CD14-positive monocyte (primary cell): ENCODE results near the gene AP3D1. TPM values are rescaled to one million over a fixed set of nuclear protein-coding genes. Genes with fewer than 3 reads are reported as not detected.
"Not testable (repeated sequence)": the region's sequence is repeated elsewhere in the genome, so short reads cannot be mapped to it uniquely, and the experiment has no call there.

Experiments
- DNase-seq, 3 donors: peaks; one replicate each; pipeline ENCODE4 v3.0.0-alpha.2; 2011 to 2022
- H2AFZ ChIP-seq: 2 replicates; pipeline ENCODE4 v1.6.0; 2012; ENCODE audit warnings: mild to moderate bottlenecking, low read depth, low read length, inconsistent platforms; ENCODE audit not compliant: insufficient read depth, poor library complexity, severe bottlenecking
- H3K27ac ChIP-seq, 2 donors: 1 replicate in 1 of 2; 2 replicates in 1 of 2; pipeline ENCODE4 v1.5.1; 2012 to 2013; ENCODE audit warnings: low read length in 2 of 2, control low read depth in 1 of 2, inconsistent platforms in 1 of 2, low read depth in 1 of 2, mild to moderate bottlenecking in 1 of 2
- H3K27me3 ChIP-seq, 2 donors: one replicate each; pipeline versions ENCODE4 v1.6.0 to v1.6.1; 2011 to 2013; ENCODE audit warnings: low read length in 2 of 2; ENCODE audit not compliant: control insufficient read depth in 2 of 2, insufficient read depth in 2 of 2
- H3K36me3 ChIP-seq, 2 donors: replicated peaks in 1 of 2; 1 replicate in 1 of 2; 2 replicates in 1 of 2; pipeline versions ENCODE4 v1.5.1 to v1.6.1; 2012 to 2013; ENCODE audit warnings: low read length in 2 of 2, control low read depth in 1 of 2, inconsistent platforms in 1 of 2, mild to moderate bottlenecking in 1 of 2; ENCODE audit not compliant: insufficient read depth in 2 of 2, control insufficient read depth in 1 of 2
- H3K4me1 ChIP-seq, 2 donors: 1 replicate in 1 of 2; 2 replicates in 1 of 2; pipeline versions ENCODE4 v1.5.1 to v1.6.1; 2012 to 2013; ENCODE audit warnings: low read length in 2 of 2, control low read depth in 1 of 2, inconsistent platforms in 1 of 2, mild to moderate bottlenecking in 1 of 2, moderate library complexity in 1 of 2; ENCODE audit not compliant: insufficient read depth in 2 of 2, control insufficient read depth in 1 of 2
- H3K4me2 ChIP-seq: replicated peaks from 2 replicates; pipeline ENCODE3; 2012; ENCODE audit warnings: low read length, moderate library complexity, mild to moderate bottlenecking; ENCODE audit not compliant: poor library complexity, severe bottlenecking; ENCODE audit errors: extremely low read depth
- H3K4me3 ChIP-seq, 3 experiments: fragments of 200-600 bp in 1 of 3; sonication (generic) in 1 of 3; replicated peaks in 1 of 3; 1 replicate in 2 of 3; 2 replicates in 1 of 3; pipeline ENCODE4 v1.5.1; 2011 to 2013; ENCODE audit warnings: low read length in 3 of 3, mild to moderate bottlenecking in 3 of 3, control low read depth in 2 of 3, low read depth in 2 of 3, inconsistent platforms in 1 of 3, moderate library complexity in 1 of 3
- H3K79me2 ChIP-seq: 2 replicates; pipeline ENCODE4 v1.6.0; 2012; ENCODE audit warnings: mild to moderate bottlenecking, control low read depth, inconsistent platforms, low read length, moderate library complexity; ENCODE audit not compliant: insufficient read depth
- H3K9ac ChIP-seq: 2 replicates; pipeline ENCODE4 v1.6.0; 2017; ENCODE audit warnings: low read length, mild to moderate bottlenecking; ENCODE audit not compliant: insufficient read depth, poor library complexity, severe bottlenecking
- H3K9me3 ChIP-seq, 2 donors: replicated peaks in 1 of 2; 1 replicate in 1 of 2; 2 replicates in 1 of 2; pipeline versions ENCODE4 v1.5.1 to v1.6.1; 2012 to 2013; ENCODE audit warnings: low read length in 2 of 2, control low read depth in 1 of 2; ENCODE audit not compliant: control insufficient read depth in 1 of 2, insufficient read depth in 1 of 2
- H4K20me1 ChIP-seq: 2 replicates; pipeline ENCODE4 v1.6.0; 2012; ENCODE audit warnings: mild to moderate bottlenecking, low read length, control low read depth, moderate library complexity; ENCODE audit not compliant: insufficient read depth
- H3K27ac Mint-ChIP-seq, 7 donors: one replicate each; pipeline ENCODE4 v1.8.0; 2020; ENCODE audit warnings: mild to moderate bottlenecking in 7 of 7, mixed read lengths in 7 of 7, moderate library complexity in 6 of 7, inconsistent platforms in 2 of 7
- H3K27me3 Mint-ChIP-seq, 3 donors: one replicate each; pipeline ENCODE4 v1.8.0; 2021 to 2022; ENCODE audit warnings: low read depth in 3 of 3, mild to moderate bottlenecking in 3 of 3, mixed read lengths in 3 of 3, moderate library complexity in 3 of 3, inconsistent platforms in 1 of 3
- H3K36me3 Mint-ChIP-seq, 2 donors: one replicate each; pipeline ENCODE4 v1.8.0; 2020; ENCODE audit warnings: mixed read lengths in 2 of 2, inconsistent platforms in 1 of 2, mild to moderate bottlenecking in 1 of 2
- H3K4me1 Mint-ChIP-seq: one replicate; pipeline ENCODE4 v1.8.0; 2020; ENCODE audit warnings: mild to moderate bottlenecking, mixed read lengths
- H3K4me3 Mint-ChIP-seq, 2 donors: one replicate each; pipeline ENCODE4 v1.8.0; 2020; ENCODE audit warnings: mild to moderate bottlenecking in 2 of 2, mixed read lengths in 2 of 2, moderate library complexity in 1 of 2
- H3K9me3 Mint-ChIP-seq, 7 donors: one replicate each; pipeline ENCODE4 v1.8.0; 2020 to 2022; ENCODE audit warnings: mixed read lengths in 7 of 7, mild to moderate bottlenecking in 6 of 7, moderate library complexity in 6 of 7, inconsistent platforms in 2 of 7
- CTCF ChIP-seq: fragments of 200-600 bp; IDR thresholded peaks from one replicate; pipeline ENCODE4 v1.8.0; 2022; ENCODE audit warnings: antibody characterized with exemption, mild to moderate bottlenecking
- WGBS: methylation state at CpG from one replicate; pipeline ENCODE4 v1.1.5; 2013; ENCODE audit warnings: missing lambda C conversion rate; ENCODE audit not compliant: insufficient coverage; 5-methylcytosine and 5-hydroxymethylcytosine counted together
- intact Hi-C, 2 donors: fragments of 100-400 bp; cut with micrococcal nuclease; formaldehyde crosslinking; loops; one replicate each; pipeline versions ENCODE4 v1.15.0 to v1.15.1; 2023
- polyA minus RNA-seq: library from RNA; depleted of rRNA, polyadenylated mRNA; stranded (reverse); fragments of >200 nt; gene quantifications from 2 replicates; pipeline ENCODE4 v1.2.3, GENCODE V29; 2012
- polyA plus RNA-seq, 3 donors: library from polyadenylated mRNA; depleted of rRNA in 1 of 3; unstranded in 2 of 3; stranded (reverse) in 1 of 3; fragments of 300-500 nt in 2 of 3; fragments of >200 nt in 1 of 3; fragmentation: Illumina TruSeq in 2 of 3; gene quantifications; 1 replicate in 2 of 3; 2 replicates in 1 of 3; pipeline ENCODE4 v1.2.3, GENCODE V29; 2012 to 2021
- total RNA-seq, 12 experiments: library from RNA in 1 of 12; stranded (reverse) in 1 of 12; fragments of 120-200 nt in 1 of 12; gene quantifications; one replicate each; pipeline ENCODE4 v1.2.4 and lab custom pipeline; 2013 to 2026; ENCODE audit warnings: mixed read lengths in 6 of 12, inconsistent platforms in 1 of 12

The AP3D1 gene
- 46.2 TPM for total RNA-seq (2013)
- polyA plus RNA-seq = 100 to 1,000 TPM in 1 of 3 donors, 10 to 100 TPM in 1, 1 to 10 TPM in 1; 9.6 to 105 (median 12.4) TPM
- polyA minus RNA-seq = 65.3 and 103 TPM in 2 replicates
- total RNA-seq (lab: John Stamatoyannopoulos, UW) = 47.7 to 110 (median 81.6) reads per million in 11 experiments

GRCh38 chr19:2151339-2152229 is at the start of gene AP3D1:
TSS of gene AP3D1 (minus strand) at chr19:2151566. CDS start at chr19:2151334, 232 bp downstream.
- H3K4me1 Mint-ChIP-seq = peaks cover 40% of the 10 kb centered on the region
- H3K79me2 ChIP-seq = peaks cover 46% of the 10 kb centered on the region
- intact Hi-C loops = loop anchor here (2.0 to 5.0 kb wide), 5 partner anchors 36 to 166 kb away; partner anchors contain the start of genes IZUMO4 (in 2 of the 2), MOB3A (in 2 of the 2), PLEKHJ1 (in 2 of the 2) and SF3A2 (in 2 of the 2)

GRCh38 chr19:2200624-2201294 is 49.4 kb upstream of the AP3D1 start:
- H3K27me3 Mint-ChIP-seq, H2AFZ ChIP-seq, H3K9me3 ChIP-seq, DNase-seq, H3K4me1 Mint-ChIP-seq, H3K9me3 Mint-ChIP-seq, H3K27me3 ChIP-seq, H3K4me3 ChIP-seq, H3K4me3 Mint-ChIP-seq, H3K4me2 ChIP-seq, intact Hi-C loops, H3K9ac ChIP-seq, H3K4me1 ChIP-seq, H3K27ac ChIP-seq: not testable (repeated sequence)
- H3K36me3 Mint-ChIP-seq = peaks cover 48 to 81% of the 10 kb centered on the region in 2 donors
- Histone ChIP-seq H4K20me1 (peaks cover 65% of the 10 kb centered on the region), H3K36me3 (peaks cover 35 to 79% of the 10 kb centered on the region in 2 donors), H3K79me2 (peaks cover 36% of the 10 kb centered on the region)
- H3K27ac Mint-ChIP-seq = peak overlapping the region in 1 of 7 donors; percentile 6
- WGBS = 98% methylated on average over 50 of the region's 50 CpGs

More at GRCh38 chr19:2151339-2152229, at the start of gene AP3D1:
- peaks cover 43% of the 10 kb centered on the region for H4K20me1 ChIP-seq
- H3K9ac ChIP-seq = peak within 1 kb of the TSS; percentile 91
- no peak for TF ChIP-seq CTCF
- H3K4me3 ChIP-seq = peak within 1 kb of the TSS; percentile 84 to 99 (median 90)
- H3K4me2 ChIP-seq = peak within 1 kb of the TSS; percentile 87
- H2AFZ ChIP-seq = peak within 1 kb of the TSS; percentile 71
- under 1% methylated on average over 71 of the region's 74 CpGs for WGBS
- peak within 1 kb of the TSS; percentile 87 to 90 for H3K27ac ChIP-seq
- H3K9me3 ChIP-seq = no peaks in the 10 kb centered on the region
- peaks cover 0 to 3% (median 0%) of the 10 kb centered on the region in 3 donors for H3K27me3 Mint-ChIP-seq
- no peaks in the 10 kb centered on the region for H3K9me3 Mint-ChIP-seq
- H3K27ac Mint-ChIP-seq = peak within 1 kb of the TSS; percentile 91 to 97 (median 94)
- no peaks in the 10 kb centered on the region for H3K27me3 ChIP-seq
- peaks cover 40 to 41% of the 10 kb centered on the region in 2 donors for H3K4me1 ChIP-seq
- peak within 1 kb of the TSS; percentile 86 to 90 for H3K4me3 Mint-ChIP-seq
- H3K36me3 Mint-ChIP-seq = peaks cover 0 to 16% of the 10 kb centered on the region in 2 donors
- DNase-seq = peak; percentile 99 to 100 (median 100)
- peaks cover 4 to 5% of the 10 kb centered on the region in 2 donors for H3K36me3 ChIP-seq
